ENCODE data around the gene GPRIN3.

The GPRIN3 gene

GRCh38 chr4:89306486-89307177 lies 968 bp downstream of the GPRIN3 start:
- TF ChIP-seq CTCF (IDR thresholded peaks at IDR 0.05; ENCODE audit: control insufficient read depth, extremely low read depth, insufficient read depth): no peak
- H3K4me3 ChIP-seq (ENCODE audit: low read depth, low read length): no peak overlapping the region
- no peak for DNase-seq (ENCODE audit: low read depth)

GRCh38 chr4:89305712-89306437 lies 1.7 kb downstream of the GPRIN3 start:
- H3K4me3 ChIP-seq (ENCODE audit: low read depth, low read length): no peak overlapping the region
- no peak for TF ChIP-seq CTCF (IDR thresholded peaks at IDR 0.05; ENCODE audit: control insufficient read depth, extremely low read depth, insufficient read depth)
- no peak for DNase-seq (ENCODE audit: low read depth)

- no peak for TF ChIP-seq CTCF (IDR thresholded peaks at IDR 0.05; ENCODE audit: control insufficient read depth, extremely low read depth, insufficient read depth)
- no peak for DNase-seq (ENCODE audit: low read depth)
- no peak overlapping the region for H3K4me3 ChIP-seq (ENCODE audit: low read depth, low read length)
Measured at GRCh38 chr4:89305028-89305427, 2.6 kb downstream of the GPRIN3 start.

GRCh38 chr4:89303814-89304388 lies 3.7 kb downstream of the GPRIN3 start:
- TF ChIP-seq CTCF (IDR thresholded peaks at IDR 0.05; ENCODE audit: control insufficient read depth, extremely low read depth, insufficient read depth): no peak
- no peak overlapping the region for H3K4me3 ChIP-seq (ENCODE audit: low read depth, low read length)
- no peak for DNase-seq (ENCODE audit: low read depth)

- no peak for DNase-seq (ENCODE audit: low read depth)
- H3K4me3 ChIP-seq (ENCODE audit: low read depth, low read length): no peak overlapping the region
- no peak for TF ChIP-seq CTCF (IDR thresholded peaks at IDR 0.05; ENCODE audit: control insufficient read depth, extremely low read depth, insufficient read depth)
Measured at GRCh38 chr4:89303177-89303576, 4.4 kb downstream of the GPRIN3 start.

- DNase-seq (ENCODE audit: low read depth): no peak
- TF ChIP-seq CTCF (IDR thresholded peaks at IDR 0.05; ENCODE audit: control insufficient read depth, extremely low read depth, insufficient read depth): no peak
- H3K4me3 ChIP-seq (ENCODE audit: low read depth, low read length): no peak overlapping the region
Measured at GRCh38 chr4:89301902-89302301, 5.7 kb downstream of the GPRIN3 start.

Measured in LNCaP clone FGC (cell line).